Measurements from ENCODE around the gene FUT9.
"Not testable (repeated sequence)": the region's sequence is repeated elsewhere in the genome, so short reads cannot be mapped to it uniquely, and the experiment has no call there.

The FUT9 gene

DNA sequence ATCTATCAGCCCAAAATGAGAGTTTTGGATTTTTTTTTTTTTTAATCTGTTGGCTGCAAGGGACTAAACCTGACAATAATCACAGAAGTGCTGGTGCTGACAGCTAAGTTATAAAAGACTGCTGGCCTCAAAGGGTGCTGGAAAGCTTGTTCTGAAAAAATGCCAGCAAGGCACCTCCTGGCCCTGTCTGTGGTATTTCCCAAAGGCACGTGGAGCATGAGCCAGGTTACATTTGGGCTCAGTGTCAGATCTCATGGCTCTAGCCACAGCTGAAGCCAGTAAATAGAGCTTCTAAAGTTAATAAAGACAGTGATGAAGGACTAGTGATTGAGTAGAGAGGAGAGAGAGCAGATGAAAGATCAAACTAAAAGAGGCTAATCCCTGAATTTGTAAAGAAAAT is 178.9 kb downstream of the FUT9 start:
- no peak for DNase-seq

- no peak for DNase-seq
These were observed 179.5 kb downstream of the FUT9 start for GRCh38 chr6:96195272-96195671.

GRCh38 chr6:96196633-96197032 is 180.9 kb downstream of the FUT9 start:
- DNase-seq = no peak

GRCh38 chr6:96197241-96197640 is 181.5 kb downstream of the FUT9 start:
- no peak for DNase-seq

- DNase-seq = no peak
These were observed 186.8 kb downstream of the FUT9 start for GRCh38 chr6:96202571-96202970.

- no peak for DNase-seq
These were observed 195.6 kb downstream of the FUT9 start for GRCh38 chr6:96211341-96211740.

- DNase-seq = no peak
These were observed 196.3 kb downstream of the FUT9 start for GRCh38 chr6:96212066-96212465.

- no peak for DNase-seq
These were observed 198.0 kb downstream of the FUT9 start for GRCh38 chr6:96213784-96214183.

DNA sequence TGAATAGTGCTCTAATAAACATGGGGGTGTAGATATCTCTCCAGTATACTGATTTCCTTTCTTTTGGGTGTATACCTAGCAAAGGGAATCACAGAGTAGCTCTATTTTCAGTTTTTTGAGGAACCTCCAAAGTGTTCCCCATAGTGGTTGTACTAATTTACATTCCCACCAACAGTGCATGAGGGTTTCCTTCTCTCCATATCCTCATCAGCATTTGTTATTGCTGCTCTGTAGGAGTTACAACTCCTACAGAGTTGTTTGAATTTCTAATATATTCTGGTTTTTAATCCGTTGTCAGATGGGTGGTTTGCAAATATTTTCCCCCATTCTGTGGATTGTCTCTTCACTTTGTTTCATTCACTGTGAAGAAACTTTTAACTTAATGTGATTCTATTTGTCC is 207.9 kb downstream of the FUT9 start:
- DNase-seq = no peak

GRCh38 chr6:96227135-96227534 is 211.4 kb downstream of the FUT9 start:
- no peak for DNase-seq

- DNase-seq = no peak
These were observed 218.7 kb downstream of the FUT9 start for GRCh38 chr6:96234444-96234843.

- DNase-seq = no peak
These were observed 220.2 kb downstream of the FUT9 start for GRCh38 chr6:96235927-96236326.

- no peak for DNase-seq
These were observed 220.7 kb downstream of the FUT9 start for GRCh38 chr6:96236471-96236870.

GRCh38 chr6:96237638-96238347 is 222.0 kb downstream of the FUT9 start:
- DNase-seq = no peak

DNA sequence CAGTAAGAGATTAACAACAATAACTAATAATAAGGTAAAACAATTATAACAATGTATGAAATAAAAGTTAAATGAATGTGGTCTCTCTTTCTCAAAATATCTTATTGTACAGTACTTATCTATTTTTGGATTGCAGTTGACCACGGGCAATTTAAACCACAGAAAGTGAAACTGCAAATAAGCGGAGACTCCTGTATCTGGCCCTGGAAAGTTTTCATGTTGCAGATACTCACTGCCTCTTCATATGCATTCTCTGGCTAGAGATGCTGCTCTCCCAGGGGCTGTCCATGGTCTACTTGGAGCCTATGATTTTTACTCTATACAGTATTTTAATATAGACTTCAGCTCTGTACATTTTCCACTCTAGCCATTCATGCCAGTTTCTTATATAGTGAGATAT is 230.8 kb downstream of the FUT9 start:
- no peak for DNase-seq

GRCh38 chr6:96249755-96250154 is 234.0 kb downstream of the FUT9 start:
- DNase-seq = no peak

DNA sequence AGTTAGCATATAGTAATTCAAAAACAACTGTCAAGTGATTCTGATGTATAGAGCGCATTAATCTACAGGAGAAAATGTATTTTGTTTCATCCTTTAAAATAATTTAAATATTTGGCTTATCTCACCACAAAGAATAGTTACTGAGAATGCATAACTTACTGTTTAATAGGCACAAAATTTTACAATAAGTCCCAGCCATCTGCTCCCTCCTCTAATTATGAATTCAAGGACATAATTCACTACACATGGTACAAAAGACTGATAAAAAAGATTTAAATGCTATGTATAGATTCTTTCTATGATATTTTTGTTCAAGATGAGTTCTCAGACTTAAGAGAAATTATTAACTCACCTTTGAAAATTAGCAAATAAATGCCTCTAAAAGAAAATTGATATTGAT is 242.0 kb downstream of the FUT9 start:
- DNase-seq = no peak

DNA sequence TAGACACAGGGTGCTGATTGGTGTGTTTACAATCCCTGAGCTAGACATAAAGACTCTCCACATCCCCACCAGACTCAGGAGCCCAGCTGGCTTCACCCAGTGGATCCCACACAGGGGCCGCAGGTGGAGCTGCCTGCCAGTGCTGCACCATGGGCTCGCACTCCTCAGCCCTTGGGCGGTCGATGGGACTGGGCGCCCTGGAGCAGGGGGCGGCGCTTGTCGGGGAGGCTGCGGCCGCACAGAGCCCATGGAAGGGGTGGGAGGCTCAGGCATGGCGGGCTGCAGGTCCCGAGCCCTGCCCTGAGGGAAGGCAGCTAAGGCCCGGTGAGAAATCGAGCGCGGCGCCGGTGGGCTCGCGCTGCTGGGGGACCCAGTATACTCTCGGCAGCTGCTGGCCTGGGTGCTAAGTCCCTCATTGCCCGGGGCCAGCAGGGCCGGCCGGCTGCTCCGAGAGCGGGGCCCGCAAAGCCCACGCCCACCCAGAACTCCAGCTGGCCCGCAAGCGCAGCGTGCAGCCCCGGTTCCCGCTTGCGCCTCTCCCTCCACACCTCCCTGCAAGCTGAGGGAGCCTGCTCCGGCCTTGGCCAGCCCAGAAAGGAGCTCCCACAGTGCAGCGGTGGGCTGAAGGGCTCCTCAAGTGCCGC is 245.1 kb downstream of the FUT9 start:
- not testable (repeated sequence) for DNase-seq
